ENCODE results near the gene RPP25L.

The RPP25L gene

GRCh38 chr9:34571481-34571810, 40.5 kb downstream of the RPP25L start:
- TF ChIP-seq, protein P1, sequence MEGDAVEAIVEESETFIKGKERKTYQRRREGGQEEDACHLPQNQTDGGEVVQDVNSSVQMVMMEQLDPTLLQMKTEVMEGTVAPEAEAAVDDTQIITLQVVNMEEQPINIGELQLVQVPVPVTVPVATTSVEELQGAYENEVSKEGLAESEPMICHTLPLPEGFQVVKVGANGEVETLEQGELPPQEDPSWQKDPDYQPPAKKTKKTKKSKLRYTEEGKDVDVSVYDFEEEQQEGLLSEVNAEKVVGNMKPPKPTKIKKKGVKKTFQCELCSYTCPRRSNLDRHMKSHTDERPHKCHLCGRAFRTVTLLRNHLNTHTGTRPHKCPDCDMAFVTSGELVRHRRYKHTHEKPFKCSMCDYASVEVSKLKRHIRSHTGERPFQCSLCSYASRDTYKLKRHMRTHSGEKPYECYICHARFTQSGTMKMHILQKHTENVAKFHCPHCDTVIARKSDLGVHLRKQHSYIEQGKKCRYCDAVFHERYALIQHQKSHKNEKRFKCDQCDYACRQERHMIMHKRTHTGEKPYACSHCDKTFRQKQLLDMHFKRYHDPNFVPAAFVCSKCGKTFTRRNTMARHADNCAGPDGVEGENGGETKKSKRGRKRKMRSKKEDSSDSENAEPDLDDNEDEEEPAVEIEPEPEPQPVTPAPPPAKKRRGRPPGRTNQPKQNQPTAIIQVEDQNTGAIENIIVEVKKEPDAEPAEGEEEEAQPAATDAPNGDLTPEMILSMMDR (IDR thresholded peaks at IDR 0.05) = no peak

- TF ChIP-seq, protein P1 (IDR thresholded peaks at IDR 0.05) = no peak
These were observed 41.0 kb downstream of the RPP25L start for GRCh38 chr9:34570809-34571480.

GRCh38 chr9:34570376-34570775, 41.5 kb downstream of the RPP25L start:
- TF ChIP-seq, protein P1 (IDR thresholded peaks at IDR 0.05) = no peak

GRCh38 chr9:34568774-34569173, 43.1 kb downstream of the RPP25L start:
- TF ChIP-seq, protein P1 (IDR thresholded peaks at IDR 0.05) = no peak

DNA sequence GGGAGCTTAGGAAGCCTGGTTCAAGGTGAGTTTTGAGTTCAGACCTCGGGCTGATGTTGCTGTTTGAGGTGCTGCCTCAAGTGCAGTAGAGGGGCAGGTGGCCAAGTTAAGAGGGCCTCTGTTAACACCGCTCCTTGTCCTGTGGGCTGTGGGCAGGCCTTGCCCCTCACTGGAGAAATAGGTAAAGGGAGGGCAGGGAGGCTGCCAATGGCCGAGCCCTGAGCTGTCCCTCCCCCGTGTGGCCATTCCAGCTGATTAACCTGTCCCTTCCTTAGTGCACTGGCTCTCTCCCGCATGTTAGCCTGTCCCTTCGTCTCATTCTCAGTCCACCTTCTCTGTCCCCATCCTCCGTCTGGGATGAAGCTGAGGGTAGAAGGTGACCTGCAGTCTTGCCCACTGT, 43.8 kb downstream of the RPP25L start:
- TF ChIP-seq, protein P1 (IDR thresholded peaks at IDR 0.05) = no peak

DNA sequence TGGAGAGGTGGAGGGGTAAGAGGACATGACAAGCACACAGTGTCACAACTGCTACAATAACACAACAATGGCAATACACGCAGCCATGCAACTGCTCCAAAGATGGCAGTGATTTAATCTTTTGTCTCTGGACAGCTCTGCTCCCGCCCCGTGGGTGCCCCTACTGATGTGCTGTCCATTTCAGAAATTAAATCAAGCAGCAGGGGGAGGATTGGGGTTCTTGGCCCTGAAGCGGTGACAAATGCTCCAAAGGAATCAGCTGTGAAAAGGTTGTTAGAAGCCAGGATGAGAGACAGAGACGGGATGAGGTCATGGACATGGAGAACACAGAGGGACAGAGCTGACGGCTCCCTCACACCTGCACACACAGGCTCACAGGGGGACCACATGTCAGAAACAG, 44.9 kb downstream of the RPP25L start:
- TF ChIP-seq, protein P1 (IDR thresholded peaks at IDR 0.05) = no peak

GRCh38 chr9:34566322-34566721, 45.6 kb downstream of the RPP25L start:
- TF ChIP-seq, protein P1 (IDR thresholded peaks at IDR 0.05) = no peak

- TF ChIP-seq, protein P1 (IDR thresholded peaks at IDR 0.05) = no peak
These were observed 46.0 kb downstream of the RPP25L start for GRCh38 chr9:34565856-34566255.
